Thyroid gland (tissue), 4 donors: Measurements from ENCODE around the gene ALPK1. TPM values are rescaled to one million over a fixed set of nuclear protein-coding genes. Genes with fewer than 3 reads are reported as not detected.

Experiments used
- DNase-seq, 2 donors: peaks; one replicate each; pipeline ENCODE4 v3.0.0-alpha.2; 2019
- H3K27ac ChIP-seq, 3 donors: fragments of 200-600 bp; sonication (generic); 1 replicate in 2 of 3; 2 replicates in 1 of 3; pipeline ENCODE4 v1.5.1; 2016 to 2019; ENCODE audit warnings: mild to moderate bottlenecking in 1 of 3, moderate library complexity in 1 of 3
- H3K27me3 ChIP-seq: fragments of 200-600 bp; sonication (generic); one replicate; pipeline ENCODE4 v1.5.1; 2019
- H3K36me3 ChIP-seq, 2 donors: fragments of 200-600 bp; sonication (generic); one replicate each; pipeline ENCODE4 v1.5.1; 2016 to 2019
- H3K4me1 ChIP-seq, 2 donors: fragments of 200-600 bp; sonication (generic); one replicate each; pipeline ENCODE4 v1.5.1; 2017 to 2019
- H3K4me3 ChIP-seq, 3 donors: fragments of 200-600 bp; sonication (generic); replicated peaks in 1 of 3; 1 replicate in 2 of 3; 2 replicates in 1 of 3; pipeline ENCODE4 v1.5.1; 2016; ENCODE audit warnings: mild to moderate bottlenecking in 1 of 3
- H3K9me3 ChIP-seq: fragments of 200-600 bp; sonication (generic); one replicate; pipeline ENCODE4 v1.5.1; 2017
- CTCF ChIP-seq, 6 experiments: fragments of 200-600 bp in 3 of 6; fragments of 450-650 bp in 3 of 6; sonication (generic) in 3 of 6; IDR thresholded peaks; one replicate each; pipeline ENCODE4 v1.5.1; 2016 to 2019; ENCODE audit warnings: antibody characterized with exemption in 6 of 6, mild to moderate bottlenecking in 2 of 6, inconsistent platforms in 1 of 6, moderate library complexity in 1 of 6
- POLR2A ChIP-seq, 2 donors: fragments of 450-650 bp; IDR thresholded peaks; one replicate each; pipeline ENCODE4 v1.6.1; 2017; ENCODE audit warnings: antibody characterized with exemption in 2 of 2, mild to moderate bottlenecking in 2 of 2, moderate library complexity in 1 of 2
- WGBS, 2 donors: methylation state at CpG; one replicate each; pipeline ENCODE4 v1.1.5; 2017; 5-methylcytosine and 5-hydroxymethylcytosine counted together
- intact Hi-C: fragments of 100-400 bp; cut with DNase I; formaldehyde crosslinking; loops from one replicate; pipeline ENCODE4 v1.15.1; 2023
- total RNA-seq, 4 donors: library from RNA; depleted of rRNA; stranded (reverse); fragments of >200 nt; gene quantifications; one replicate each; pipeline ENCODE4 v1.2.3, GENCODE V29; 2016

ALPK1 gene
- total RNA-seq, 4 donors from 2014 or later, result 27.9 to 46.2 (median 32.7) TPM

- WGBS, 2 donors, result 25 to 26% methylated on average over 4 of the region's 4 CpGs
- Histone ChIP-seq H3K9me3 (no peaks in the 10 kb centered on the region), H3K4me3 (no peak overlapping the region), H3K36me3 (no peaks in the 10 kb centered on the region), H3K27ac (no peak overlapping the region), H3K4me1 (peaks cover 0 to 5% of the 10 kb centered on the region in 2 donors), H3K27me3 (no peaks in the 10 kb centered on the region)
- no peak for TF ChIP-seq POLR2A (IDR thresholded peaks at IDR 0.05)
- TF ChIP-seq CTCF (IDR thresholded peaks at IDR 0.05), result peak; percentile 59 to 91 (median 76)
- DNase-seq, result peak; percentile 64 to 78
- intact Hi-C loops, result loop anchor here (10.0 kb wide), 1 partner anchor 203 kb away; no protein-coding TSS in a partner anchor
Measured at GRCh38 chr4:112321776-112322684, 24.9 kb downstream of the ALPK1 start.

GRCh38 chr4:112322866-112323265 lies 25.7 kb downstream of the ALPK1 start:
- DNase-seq, result no peak
- Histone ChIP-seq H3K4me1 (peaks cover 0 to 5% of the 10 kb centered on the region in 2 donors), H3K27ac (no peak overlapping the region), H3K9me3 (no peaks in the 10 kb centered on the region), H3K4me3 (no peak overlapping the region), H3K36me3 (no peaks in the 10 kb centered on the region), H3K27me3 (no peaks in the 10 kb centered on the region)
- intact Hi-C loops, result loop anchor here (10.0 kb wide), 1 partner anchor 202 kb away; no protein-coding TSS in a partner anchor
- no peak for TF ChIP-seq CTCF (IDR thresholded peaks at IDR 0.05)
- TF ChIP-seq POLR2A (IDR thresholded peaks at IDR 0.05), result no peak
- 97% methylated on average over 3 of the region's 3 CpGs for WGBS, 2 donors

GRCh38 chr4:112325530-112325929 lies 28.4 kb downstream of the ALPK1 start:
- Histone ChIP-seq H3K36me3 (no peaks in the 10 kb centered on the region), H3K4me1 (peaks cover 0 to 5% of the 10 kb centered on the region in 2 donors), H3K9me3 (no peaks in the 10 kb centered on the region), H3K27me3 (no peaks in the 10 kb centered on the region), H3K27ac (no peak overlapping the region), H3K4me3 (no peak overlapping the region)
- no peak for DNase-seq
- 93 to 94% methylated on average over 6 of the region's 6 CpGs for WGBS, 2 donors
- TF ChIP-seq CTCF (IDR thresholded peaks at IDR 0.05), result no peak
- TF ChIP-seq POLR2A (IDR thresholded peaks at IDR 0.05), result no peak
- intact Hi-C loops, result loop anchor here (10.0 kb wide), 1 partner anchor 199 kb away; no protein-coding TSS in a partner anchor

- intact Hi-C loops, result loop anchor here (10.0 kb wide), 1 partner anchor 197 kb away; no protein-coding TSS in a partner anchor
- 59 to 62% methylated on average over 9 of the region's 9 CpGs for WGBS, 2 donors
- H3K27ac ChIP-seq, result no peak overlapping the region
- no peak overlapping the region for H3K4me3 ChIP-seq
- H3K9me3 ChIP-seq, result no peaks in the 10 kb centered on the region
- no peak for DNase-seq
- no peaks in the 10 kb centered on the region for H3K4me1 ChIP-seq
- TF ChIP-seq POLR2A (IDR thresholded peaks at IDR 0.05), result no peak
- peak in 5 of 6 experiments; percentile 8 to 64 (median 51) for TF ChIP-seq CTCF (IDR thresholded peaks at IDR 0.05)
- no peaks in the 10 kb centered on the region for H3K27me3 ChIP-seq
- no peaks in the 10 kb centered on the region for H3K36me3 ChIP-seq
Measured at GRCh38 chr4:112327965-112328733, 31.0 kb downstream of the ALPK1 start.
